Measurements from ENCODE around the gene JPH4.

The JPH4 gene

DNA sequence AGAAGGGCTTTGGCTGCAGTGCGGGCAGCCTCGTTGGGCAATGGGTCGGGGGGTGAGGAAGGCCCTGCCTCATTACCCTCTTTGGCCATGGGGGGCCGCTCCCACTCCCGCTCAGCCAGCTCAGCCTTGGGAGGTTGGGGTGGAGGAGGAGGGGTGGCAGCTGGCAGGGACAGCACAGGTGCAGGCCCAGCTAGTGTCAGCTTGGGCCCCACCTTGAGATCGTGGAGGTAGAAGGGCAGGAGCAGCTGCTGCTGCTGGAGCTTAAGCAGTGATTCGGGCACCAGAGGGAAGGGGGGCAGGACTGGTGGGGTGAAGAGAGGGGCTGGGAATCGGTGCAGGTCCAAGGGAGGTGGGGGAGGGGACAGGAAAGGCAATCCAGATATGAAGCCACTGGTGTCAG lies 53.0 kb downstream of the JPH4 start:
- no peak for DNase-seq (ENCODE audit: low spot score)

- DNase-seq (ENCODE audit: low spot score) = no peak
Measured at GRCh38 chr14:23524954-23525353, 53.6 kb downstream of the JPH4 start.

- no peak for DNase-seq (ENCODE audit: low spot score)
Measured at GRCh38 chr14:23523229-23524016, 55.2 kb downstream of the JPH4 start.

- DNase-seq (ENCODE audit: low spot score) = no peak
Measured at GRCh38 chr14:23522643-23523198, 55.9 kb downstream of the JPH4 start.

- DNase-seq (ENCODE audit: low spot score) = no peak
Measured at GRCh38 chr14:23521785-23522640, 56.6 kb downstream of the JPH4 start.

GRCh38 chr14:23520899-23521533 lies 57.6 kb downstream of the JPH4 start:
- no peak for DNase-seq (ENCODE audit: low spot score)

- DNase-seq (ENCODE audit: low spot score) = no peak
Measured at GRCh38 chr14:23518709-23519108, 59.9 kb downstream of the JPH4 start.

Data from LoVo (cell line).